GM19395 (cell line): Measurements from ENCODE around the gene ATP5F1D.
"Not testable (repeated sequence)": the region's sequence is repeated elsewhere in the genome, so short reads cannot be mapped to it uniquely, and the experiment has no call there.

Experiments
- ATAC-seq: cut with Tn5 transposase; IDR thresholded peaks from one replicate; pipeline ENCODE4 v1.9.1; 2021; ENCODE audit warnings: mild to moderate bottlenecking, moderate library complexity; ENCODE audit not compliant: unreplicated experiment

The ATP5F1D gene

DNA sequence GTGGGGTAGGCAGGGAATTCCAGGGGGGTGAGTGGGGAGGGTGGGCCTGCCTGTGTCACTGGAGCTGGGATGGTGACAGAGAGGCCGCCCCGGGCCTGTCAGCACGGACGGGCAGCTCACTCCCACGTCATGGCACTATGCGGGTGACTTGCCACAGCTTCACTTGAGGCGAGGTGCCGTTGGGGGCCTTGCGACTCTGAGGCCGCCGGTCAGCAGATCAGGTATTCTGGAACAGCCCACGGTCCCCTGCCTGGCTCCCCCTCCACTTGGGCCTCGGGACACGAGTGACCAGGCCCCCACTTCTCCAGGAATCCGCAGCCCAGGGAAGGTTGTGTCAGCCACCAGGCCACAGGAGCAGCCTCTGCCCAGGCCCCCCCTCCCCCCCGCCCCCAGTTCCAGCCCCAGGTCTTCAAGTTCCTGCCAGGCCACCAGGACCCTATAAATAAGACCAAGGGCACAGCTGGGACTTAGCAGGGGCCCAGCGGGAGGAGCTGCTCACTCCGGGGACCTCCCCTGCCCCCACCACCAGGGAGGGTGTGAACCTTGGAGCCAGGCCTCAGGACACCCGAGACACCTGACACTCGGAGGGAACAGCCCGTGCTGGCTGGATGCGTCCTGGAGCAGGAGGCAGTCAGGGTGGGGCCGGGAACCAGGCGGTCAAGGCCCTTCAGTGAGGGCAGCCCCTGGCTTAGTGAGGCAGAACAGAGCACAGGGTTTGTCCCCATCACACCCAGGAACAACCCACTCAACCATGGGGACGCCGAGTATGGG is 4.1 kb downstream of the ATP5F1D start:
- ATAC-seq: no peak

DNA sequence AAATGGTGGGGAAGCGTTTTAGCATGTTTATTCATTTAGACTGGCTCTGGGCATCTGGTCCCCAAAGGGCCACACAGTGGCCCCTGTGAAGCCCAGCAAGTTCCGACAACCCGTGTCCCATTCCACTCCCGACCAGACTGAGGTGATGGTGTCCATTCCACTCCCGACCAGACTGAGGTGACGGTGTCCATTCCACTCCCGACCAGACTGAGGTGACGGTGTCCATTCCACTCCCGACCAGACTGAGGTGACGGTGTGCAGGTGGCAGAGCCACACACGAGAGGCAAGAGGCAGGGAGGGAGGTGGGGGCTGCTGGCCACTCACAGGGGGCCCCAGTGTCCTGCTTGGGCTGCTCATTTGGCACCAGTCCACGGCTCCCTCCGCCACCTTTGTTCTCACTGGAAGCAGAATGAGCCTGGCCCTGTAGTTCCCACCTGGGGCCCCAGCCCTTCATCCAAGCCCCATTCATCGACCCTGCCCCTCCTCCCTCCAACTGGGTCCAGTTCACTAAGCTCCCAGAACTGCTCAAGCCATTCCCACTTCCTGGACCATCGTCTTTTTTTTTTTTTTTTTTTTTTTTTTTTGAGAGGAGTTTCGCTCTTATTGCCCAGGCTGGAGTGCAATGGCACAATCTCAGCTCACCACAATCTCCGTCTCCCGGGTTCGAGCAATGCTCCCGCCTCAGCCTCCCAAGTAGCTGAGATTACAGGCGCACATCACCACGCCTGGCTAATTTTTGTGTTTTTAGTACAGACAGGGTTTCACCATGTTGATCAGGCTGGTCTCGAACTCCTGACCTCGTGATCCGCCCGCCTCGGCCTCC is 4.9 kb downstream of the ATP5F1D start:
- ATAC-seq: not testable (repeated sequence)

DNA sequence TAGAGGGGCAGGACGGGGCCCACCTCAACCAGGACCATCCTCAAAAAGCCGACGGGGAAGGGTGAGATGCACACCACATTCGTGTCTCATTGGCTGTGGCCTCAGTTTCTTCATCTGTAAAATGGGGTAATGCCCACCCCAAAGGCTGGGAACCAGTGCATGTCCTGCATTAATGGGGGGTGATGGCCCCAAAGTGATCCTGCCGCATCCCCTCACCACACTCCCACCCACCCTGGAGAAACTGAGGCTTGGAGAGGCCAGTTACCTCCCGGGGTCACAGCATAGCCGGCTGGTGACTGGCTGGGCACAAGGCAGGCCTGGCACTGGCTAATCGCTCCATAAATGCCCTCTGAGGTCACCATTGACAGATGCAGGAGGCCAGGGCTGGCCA is 6.2 kb downstream of the ATP5F1D start:
- no peak for ATAC-seq

DNA sequence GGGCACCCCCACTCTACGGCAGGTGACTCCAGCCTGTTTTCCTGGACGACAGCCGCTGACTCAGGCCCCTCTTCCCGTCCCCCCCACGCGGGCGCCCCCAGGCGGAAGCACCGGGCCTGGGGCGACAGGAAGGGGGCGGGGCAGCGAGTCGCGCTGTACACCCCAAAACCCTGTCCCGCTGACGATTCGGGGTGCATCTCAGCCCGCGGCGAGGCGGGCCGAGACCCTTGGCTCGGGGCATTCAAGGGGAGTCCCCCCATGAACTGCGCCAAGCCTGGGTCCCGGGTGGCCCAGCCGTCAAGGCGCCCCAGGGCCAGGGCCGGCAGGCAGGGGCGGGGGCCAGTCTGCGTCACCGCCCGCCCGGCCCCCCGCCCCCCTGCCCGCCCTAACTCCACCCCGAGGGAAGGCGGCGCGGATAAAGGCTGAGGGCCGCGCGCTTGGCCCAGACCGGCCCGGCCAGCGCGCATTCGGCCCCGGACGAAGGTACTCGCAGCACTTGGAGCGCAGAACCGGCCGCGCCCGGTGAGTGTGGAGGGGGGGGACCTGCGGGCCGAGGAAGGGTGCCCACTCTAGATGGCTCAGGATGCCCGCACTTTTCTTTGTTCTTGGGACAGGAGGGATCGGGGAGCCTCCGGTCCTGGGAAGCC is 6.7 kb downstream of the ATP5F1D start, which contains the start of gene MIDN:
Gene MIDN (plus strand): TSS at position 445 of the 647 bp plus-strand sequence. CDS start 1,714 bp downstream, outside the sequence.
- ATAC-seq: peak; percentile 20

DNA sequence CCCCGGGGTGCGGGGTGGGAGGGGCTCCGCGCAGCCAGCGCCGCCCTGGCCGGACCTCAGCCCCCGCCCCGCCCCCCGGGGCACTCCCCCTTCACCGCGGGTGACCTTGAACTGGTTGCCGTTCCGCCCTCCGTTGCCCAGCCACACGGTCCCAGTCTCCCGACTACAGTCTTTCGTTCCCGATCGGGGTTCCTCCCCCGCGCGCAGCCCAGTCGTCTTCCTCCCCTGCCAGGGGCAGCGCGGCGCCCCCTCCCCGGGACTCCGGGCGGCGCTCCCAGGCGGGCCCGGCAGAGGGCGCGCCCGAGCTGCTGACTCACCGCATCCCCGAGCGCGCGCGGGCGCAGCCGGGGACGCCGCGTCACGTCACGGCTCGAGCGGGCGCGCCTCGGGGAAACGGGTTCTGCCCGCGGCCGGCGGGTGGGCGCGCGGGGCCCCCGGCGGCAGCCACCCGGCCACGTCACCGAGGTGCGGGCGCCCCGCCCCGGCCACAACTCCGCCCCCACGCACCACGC is 7.3 kb downstream of the ATP5F1D start:
- peak; percentile 18 for ATAC-seq

DNA sequence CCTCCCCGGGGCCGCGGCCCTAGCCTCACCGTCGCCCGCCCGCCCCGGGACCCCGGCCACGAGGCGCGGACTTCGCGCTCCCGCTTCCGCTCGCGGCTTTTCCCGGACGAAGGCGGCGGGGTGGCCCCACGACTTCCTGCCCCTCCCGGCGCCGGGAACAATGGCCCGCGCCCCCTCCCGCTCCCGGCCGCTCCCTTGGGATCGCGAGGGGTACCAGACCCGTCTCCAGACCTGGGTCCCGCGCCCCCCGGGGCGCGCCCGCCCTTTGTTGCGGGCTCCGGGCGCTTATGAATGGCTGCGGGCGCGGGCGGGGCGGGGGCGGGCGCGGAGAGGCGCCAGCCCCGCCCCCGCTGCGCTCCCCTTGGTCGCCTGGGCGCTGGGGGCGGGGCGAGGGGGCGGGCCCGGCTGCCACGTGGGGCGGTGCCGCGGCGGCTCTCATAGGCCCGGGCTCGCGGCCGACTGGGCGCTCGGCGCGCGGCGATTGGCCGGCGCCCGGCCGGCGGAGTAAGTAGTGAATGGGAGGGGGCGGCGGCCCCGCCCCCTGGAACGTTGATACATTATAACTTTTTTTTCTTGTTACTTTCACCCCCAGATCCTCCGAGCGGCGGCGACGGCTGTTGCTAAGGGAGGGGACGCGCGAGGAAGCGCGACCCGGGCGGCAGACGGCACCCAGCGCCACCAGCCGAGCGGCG is 7.9 kb downstream of the ATP5F1D start:
- ATAC-seq: peak; percentile 49

DNA sequence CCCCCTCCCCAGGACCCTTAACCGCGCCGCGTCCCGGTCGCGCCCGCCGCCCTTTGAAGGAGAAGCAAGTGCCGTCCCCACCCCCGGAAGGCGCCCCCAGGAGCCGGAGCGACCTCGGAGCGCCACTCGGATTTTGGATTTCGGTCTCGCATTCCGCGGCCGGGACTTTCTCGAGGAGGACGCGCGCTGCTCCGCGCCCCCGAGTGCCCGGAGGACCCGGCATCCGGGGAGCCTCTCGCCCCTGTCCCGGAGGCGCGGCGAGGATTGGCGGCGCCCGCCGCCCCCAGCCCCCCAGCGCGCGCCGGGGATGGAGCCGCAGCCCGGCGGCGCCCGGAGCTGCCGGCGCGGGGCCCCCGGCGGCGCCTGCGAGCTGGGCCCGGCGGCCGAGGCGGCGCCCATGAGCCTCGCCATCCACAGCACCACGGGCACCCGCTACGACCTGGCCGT is 8.5 kb downstream of the ATP5F1D start:
- ATAC-seq: no peak

DNA sequence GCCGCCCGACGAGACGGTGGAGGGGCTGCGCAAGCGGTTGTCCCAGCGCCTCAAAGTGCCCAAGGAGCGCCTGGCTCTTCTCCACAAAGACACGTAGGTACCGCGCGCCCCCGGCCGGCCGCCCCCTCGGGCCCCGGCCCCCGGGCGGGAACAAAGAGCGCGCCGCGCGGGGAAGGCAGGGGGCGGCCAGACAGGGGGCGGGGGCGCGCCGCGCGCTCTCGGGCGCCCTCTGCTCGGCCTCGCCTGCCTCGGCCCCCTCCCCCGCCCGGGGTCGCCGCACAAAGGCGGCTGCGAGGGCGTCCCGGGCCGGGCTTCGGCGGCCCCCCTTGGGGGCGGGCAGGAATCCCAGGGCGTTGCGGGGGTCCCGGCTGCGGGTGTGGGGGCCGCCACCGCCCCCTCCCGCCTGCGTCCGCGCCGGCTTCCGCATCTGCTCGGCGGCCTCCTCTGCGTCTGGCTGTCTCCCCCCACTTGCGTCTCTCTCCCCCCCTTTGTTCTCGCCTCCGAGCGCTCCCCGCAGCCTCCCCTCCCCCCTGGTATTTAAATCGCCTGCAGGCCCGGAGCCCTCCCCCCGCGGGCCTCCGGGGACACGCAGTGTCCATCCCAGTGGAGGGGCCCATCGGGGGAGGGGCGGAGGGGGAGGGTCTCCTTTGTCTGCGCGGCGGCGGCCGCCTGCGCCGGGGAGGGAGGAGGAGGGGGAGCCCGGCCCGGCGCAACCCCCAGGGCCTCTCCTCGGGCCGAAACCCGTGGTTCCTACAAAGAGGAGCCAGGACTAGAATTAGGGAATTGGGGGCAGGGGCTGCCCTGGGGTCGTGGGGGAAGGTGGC is 9.1 kb downstream of the ATP5F1D start:
- no peak for ATAC-seq

DNA sequence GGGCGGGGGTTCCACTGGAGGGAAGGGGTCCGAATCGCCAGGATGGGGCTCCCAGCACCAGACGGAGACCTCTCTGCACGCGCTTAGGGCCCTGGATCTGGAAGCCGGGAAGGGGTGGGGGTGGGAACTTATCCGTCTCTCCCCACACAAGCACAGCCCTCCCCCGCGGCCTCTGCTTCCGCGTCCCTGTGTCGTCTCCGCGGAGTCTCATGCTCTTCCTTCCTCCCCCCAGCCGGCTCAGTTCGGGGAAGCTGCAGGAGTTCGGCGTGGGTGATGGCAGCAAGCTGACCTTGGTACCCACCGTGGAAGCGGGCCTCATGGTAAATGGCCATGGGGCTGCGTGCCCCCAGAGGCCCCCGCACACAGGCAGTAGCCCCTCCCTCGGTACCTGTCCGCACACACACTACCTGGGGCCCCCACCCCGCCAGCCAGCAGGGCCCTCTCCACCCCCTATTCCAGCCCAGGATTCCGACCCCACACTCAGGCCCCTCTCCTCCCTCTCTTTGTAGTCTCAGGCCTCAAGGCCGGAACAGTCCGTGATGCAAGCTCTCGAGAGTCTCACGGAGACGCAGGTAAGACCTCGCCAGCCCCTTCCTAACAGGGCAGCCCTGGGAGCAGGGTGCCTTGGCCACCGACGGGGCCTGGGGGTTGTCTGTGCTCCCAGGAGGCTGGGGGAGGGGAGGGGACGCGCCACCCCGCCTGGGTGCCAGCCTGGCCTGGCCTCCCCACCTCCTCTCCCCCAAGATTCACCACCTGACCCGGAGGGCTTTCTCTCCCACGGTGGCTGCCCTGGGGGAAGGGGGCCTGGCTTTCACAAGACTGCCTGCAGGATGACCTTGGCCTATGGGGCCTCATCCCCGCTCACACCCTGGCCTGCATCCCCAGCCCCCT is 10.0 kb downstream of the ATP5F1D start:
- no peak for ATAC-seq

DNA sequence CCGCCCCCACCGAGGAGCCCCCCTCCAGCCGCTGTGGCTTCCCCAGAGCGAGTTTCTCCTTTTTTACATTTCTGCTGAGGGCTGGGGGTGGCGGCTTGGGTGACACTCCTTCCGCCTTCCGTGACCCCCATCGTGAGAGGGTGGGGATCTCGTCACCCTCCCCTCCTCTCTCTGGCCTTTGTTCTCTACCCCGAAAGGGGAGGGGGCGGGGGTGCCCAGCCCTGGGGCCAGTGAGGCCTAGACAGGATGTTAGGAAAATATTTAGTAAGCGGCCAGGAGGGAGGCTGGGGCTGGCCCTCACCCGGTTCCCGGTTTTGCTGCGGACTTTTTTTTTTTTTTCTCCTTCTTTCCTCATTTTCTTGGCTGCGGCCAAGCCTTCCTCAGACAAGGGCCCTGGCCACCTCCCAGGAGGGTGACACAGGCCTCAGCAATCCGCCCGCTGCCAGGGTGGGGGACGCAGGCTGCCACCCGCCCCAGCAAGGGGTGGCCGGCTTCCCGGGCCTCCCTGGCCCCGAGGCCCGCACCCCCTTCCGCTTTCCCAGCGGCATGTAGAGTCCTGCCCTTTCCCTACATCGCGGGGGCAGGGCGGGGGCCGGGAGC is 10.8 kb downstream of the ATP5F1D start:
- ATAC-seq: no peak

DNA sequence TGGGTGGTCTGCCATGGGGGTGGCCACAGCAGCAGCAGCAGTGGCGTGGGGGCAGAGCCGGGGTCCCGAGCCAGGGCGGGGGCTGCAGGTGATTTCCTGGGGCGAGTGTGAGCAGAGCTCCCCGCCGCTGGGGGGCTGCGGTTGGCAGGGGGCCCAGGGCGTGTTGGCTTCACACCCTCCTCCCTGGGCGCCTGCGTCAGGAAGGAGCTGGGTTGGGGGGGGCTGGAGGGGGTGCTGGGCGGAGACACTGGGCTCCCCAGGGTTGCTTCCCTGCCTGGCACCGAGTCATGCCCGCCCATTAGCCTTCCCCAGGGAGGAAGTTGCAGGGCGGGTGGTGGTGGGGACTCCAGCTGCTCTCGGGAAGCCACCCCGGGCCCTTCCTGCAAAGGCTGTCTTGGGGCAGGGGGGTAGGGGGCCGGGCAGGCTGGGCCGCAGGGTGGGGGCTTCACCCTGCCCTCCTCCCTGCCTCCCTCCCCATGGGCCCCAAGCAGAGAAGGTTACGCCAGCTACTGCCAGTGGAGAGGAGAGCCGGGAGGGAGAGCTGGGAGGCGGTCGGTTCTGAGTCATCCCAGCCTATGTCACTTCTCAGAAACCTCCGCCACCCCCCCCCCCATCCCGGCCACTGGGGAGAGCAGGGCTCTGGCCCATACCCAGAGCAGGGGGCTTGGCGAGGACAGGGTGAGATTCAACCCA is 11.4 kb downstream of the ATP5F1D start:
- no peak for ATAC-seq

DNA sequence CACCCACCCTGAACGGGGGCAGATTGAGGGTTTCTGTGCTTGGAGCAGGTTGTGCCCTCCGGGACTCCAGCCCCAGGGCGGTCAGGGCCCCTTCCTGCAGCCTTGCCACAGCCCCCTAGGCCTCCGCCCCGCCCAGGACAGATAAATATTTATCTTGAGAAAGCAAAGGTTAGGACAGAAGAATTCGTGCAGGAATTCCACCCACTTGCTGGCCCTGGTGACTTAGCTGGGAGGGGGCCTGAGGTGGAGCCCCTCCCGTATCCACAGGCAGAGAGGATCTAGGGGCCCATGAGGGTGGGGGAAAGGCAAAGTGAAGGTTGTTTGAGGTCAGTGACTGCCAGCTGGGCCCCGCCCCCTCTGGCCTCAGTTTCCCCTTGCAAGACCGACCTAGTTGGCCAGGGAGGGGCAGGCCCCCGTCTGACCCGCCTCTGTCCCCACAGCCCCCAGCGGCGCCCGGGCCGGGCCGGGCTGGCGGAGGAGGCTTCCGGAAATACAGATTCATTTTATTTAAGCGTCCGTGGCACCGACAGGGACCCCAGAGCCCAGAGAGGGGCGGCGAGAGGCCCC is 12.0 kb downstream of the ATP5F1D start:
- ATAC-seq: no peak

DNA sequence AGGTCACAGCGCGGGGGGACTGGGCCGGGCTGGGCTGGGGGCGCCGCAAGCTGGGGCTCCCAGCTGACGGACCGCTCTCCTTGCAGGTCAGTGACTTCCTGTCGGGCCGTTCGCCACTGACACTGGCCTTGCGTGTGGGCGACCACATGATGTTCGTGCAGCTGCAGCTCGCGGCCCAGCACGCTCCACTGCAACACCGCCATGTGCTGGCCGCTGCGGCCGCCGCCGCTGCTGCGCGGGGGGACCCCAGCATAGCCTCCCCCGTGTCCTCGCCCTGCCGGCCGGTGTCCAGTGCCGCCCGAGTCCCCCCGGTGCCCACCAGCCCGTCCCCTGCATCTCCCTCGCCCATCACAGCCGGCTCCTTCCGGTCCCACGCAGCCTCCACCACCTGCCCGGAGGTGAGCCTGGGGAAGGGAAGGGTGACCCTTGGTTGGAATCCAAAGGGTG is 12.6 kb downstream of the ATP5F1D start:
- ATAC-seq: no peak

DNA sequence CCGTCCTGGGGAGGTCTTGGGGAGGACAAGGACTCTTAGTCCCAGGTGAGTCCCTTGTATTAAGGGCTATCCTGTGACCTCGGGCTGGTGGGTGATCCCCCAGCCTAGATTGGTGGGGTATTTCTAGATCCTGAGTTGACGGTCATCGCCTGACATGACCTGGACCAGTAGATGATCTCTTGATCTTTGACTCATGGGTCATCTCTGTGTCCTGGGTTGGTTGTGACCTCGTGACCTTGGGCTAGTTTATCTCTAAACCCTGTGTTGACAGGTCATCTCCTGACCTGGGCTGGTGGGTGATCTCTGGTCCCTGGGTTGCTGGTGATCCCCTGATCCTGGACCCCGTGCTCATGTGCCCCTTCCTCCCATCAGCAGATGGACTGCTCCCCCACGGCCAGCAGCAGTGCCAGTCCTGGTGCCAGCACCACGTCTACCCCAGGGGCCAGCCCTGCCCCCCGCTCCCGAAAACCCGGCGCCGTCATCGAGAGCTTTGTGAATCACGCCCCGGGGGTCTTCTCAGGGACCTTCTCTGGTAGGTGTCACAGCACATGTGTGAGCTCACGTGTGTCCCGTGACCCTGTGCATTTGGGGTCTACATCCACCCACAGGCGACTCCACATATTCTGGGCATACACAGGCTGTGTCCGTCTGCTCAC is 13.1 kb downstream of the ATP5F1D start:
- ATAC-seq: no peak

DNA sequence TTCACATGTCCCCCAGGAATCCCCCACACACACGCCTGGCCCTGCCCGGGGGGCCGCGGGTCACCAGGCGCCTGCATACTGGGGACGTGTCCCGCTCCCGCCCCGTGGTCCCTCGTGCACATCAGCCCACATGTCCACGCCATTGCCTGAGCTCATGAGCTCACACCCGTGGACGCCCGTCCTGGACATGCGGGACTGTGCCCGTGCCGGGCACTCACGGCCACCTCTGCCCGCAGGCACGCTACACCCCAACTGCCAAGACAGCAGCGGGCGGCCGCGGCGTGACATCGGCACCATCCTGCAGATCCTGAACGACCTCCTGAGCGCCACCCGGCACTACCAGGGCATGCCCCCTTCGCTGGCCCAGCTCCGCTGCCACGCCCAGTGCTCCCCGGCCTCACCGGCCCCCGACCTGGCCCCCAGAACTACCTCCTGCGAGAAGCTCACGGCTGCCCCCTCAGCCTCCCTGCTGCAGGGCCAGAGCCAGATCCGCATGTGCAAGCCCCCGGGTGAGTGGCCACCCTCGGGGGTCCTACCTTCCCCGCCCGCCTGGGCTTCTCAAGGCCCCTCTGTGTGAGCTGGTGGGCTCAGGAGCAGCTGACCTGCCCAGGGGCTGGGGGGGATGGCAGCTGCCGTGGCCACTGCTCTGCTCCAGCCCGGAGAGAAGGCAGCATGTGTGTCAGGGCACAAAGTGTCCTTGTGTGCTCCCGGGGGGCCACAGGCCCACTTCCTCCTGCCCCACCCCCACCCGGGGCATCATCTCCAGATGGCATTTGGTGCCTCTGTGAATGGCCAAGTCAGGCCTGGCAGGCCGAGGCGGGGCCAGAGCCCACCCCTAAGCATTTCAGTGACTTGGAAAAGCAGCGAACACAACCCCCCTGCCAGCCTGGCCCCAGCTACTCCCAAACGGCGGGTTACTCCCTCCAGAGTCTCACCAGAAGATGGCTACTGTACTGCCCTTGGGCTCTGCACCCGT is 13.9 kb downstream of the ATP5F1D start:
- no peak for ATAC-seq
